Activated CD4-positive, CD25-positive, alpha-beta regulatory T cell treated with anti-CD3 and anti-CD28 coated beads, Interleukin-2, amount 50 U/mL, for 16 hours (primary cell): ENCODE data around the gene AHDC1.
A peak's percentile ranks its signal among the peaks of the same experiment; 100 is the strongest.

Source experiments
- DNase-seq: peaks from one replicate; pipeline ENCODE4 v3.0.0-alpha.2; 2020; ENCODE audit warnings: low read depth, low spot score

AHDC1 gene

DNA sequence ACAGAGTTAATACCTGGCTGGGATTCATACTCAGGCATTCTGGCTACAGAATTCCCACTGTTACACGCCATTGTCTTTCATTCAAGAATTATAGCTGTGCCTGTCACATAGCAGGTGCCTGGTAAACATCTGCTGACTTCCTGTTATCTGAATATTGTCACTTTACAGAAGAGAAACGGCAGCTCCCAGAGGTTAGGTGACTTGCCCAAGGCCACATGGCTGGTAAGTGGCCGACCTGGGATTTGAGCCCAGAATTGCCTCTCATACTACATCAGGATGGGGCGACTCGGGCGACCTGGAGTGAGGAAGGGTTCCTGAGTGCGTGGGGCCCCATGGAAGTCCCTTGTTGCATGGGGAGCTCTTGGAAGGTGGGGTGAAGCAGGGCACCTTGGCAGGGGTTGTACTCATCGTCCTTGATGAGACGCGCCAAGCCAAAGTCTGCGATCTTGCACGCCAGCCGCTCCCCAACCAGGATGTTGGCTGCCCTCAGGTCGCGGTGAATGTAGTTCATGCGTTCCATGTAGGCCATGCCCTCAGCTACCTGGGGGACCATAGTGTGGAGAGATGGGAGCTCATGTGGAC, 10.2 kb upstream of the AHDC1 start:
- no peak for DNase-seq

- DNase-seq = no peak
Observed at GRCh38 chr1:27612718-27613117, 8.8 kb upstream of the AHDC1 start.

DNA sequence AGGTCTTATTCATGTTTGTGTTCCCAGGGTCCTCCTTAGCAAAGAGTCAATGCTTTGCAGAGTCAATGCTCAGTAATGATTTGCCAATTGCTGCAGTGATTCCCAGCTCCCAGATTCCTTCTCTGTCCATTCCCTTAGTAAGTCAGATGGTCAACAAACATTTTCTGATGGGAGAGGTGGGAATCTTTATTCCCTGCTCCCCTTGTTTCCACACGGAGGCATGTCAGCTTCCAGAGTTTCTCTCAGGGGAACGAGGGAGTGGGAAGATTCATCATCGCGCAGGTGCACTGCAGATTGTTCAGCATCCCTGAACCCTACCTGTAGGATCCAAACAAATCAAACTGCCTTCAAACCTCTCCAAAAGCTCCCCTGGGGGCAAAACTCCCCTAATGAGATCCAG, 7.5 kb upstream of the AHDC1 start:
- no peak for DNase-seq

DNA sequence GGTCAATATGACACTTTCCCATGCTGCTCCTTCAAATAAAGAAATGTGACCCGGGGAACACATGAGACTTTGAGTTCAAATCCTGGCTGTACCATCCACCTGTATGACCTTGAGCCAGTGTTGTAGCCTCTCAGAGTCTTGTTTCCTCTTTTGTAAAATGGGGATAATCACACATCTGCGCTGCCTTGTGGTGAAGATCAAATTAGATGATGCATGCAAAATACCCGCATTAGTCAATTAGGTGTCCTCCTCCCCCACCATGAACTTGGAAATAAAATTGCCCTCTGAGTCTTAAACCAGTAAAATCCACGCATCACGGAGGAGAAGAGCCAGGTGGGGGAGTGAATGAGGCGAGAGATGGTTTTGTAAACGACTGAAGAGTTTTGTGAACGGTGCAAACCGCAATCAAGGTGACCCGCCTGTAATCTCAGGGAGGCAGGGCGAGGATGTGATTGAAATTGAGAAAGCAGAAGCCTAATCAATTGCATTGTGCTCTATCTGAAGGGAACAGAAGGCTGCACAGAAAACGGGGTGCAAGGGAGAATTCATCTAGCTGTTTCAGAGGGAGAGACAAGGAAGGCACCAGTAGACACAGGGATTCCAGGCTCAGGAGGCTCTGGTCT, 5.8 kb upstream of the AHDC1 start:
- DNase-seq = no peak

DNA sequence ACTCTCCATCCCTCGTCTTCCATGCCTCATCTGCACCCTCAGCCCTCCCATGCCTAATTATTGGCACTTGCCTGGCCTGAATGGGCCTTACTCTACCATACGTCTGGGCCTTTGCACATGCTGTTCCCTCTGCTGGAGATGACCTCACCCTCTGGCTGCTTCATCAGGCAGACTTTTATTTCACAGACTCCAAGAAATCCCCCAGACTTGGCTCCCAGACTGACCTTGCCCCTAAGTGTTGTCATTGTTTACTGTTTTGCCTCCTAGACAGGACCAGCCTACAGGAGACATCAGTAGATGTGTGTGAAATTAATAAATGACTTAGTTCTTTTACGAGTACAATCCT, 5.2 kb upstream of the AHDC1 start:
- DNase-seq = no peak

GRCh38 chr1:27607239-27607804, 3.4 kb upstream of the AHDC1 start:
- no peak for DNase-seq

DNA sequence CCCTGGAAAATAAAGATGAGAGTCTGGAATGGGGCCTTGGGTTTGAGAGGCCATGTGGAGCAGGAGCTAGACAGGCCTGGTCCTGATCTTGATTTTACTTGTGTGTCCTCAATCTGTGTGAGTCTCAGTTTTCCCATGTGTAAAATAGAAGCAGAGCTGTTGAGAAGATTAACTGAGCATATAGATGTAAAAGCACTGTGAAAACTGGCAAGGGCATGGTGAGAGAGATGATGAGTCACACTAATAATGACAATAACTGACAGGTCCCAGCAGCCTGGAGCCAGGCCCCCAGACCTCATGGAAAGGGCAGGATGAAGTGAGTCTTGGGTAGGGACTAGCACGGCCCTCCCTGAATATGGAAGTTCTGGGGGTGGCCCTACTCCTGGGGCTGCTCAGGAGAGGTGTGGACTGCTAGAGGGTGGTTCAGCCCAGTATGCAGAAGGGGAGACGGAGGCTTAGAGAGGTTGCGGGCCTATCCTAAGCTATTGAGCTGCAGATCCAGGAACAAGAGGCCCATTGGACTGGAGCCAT, 2.8 kb upstream of the AHDC1 start:
- no peak for DNase-seq

- peak; percentile 42 for DNase-seq
Observed at GRCh38 chr1:27605796-27606707, 2.1 kb upstream of the AHDC1 start.

DNA sequence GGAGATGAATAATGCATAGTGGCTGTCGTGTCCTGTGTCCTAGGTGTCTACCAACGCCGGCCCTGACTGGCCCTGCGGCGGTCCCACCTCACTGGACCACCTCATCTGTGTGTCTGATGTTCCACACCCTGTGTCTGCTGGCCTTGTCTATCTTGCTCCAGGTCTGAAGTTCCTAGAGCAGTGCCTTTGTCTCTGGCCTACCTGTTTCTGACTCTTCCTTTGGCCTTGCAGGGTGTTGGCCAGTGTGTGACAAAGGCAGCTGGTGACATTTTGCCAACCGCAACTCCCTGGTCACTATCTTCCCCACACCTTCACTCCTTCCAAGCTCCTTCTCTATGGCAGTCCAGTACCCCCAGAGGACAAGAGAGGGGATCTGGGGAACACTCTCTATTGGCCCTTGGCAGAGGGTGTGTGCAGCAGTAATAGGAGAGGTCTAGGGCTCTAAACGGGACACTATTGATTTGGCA, 1.4 kb upstream of the AHDC1 start:
- no peak for DNase-seq

DNA sequence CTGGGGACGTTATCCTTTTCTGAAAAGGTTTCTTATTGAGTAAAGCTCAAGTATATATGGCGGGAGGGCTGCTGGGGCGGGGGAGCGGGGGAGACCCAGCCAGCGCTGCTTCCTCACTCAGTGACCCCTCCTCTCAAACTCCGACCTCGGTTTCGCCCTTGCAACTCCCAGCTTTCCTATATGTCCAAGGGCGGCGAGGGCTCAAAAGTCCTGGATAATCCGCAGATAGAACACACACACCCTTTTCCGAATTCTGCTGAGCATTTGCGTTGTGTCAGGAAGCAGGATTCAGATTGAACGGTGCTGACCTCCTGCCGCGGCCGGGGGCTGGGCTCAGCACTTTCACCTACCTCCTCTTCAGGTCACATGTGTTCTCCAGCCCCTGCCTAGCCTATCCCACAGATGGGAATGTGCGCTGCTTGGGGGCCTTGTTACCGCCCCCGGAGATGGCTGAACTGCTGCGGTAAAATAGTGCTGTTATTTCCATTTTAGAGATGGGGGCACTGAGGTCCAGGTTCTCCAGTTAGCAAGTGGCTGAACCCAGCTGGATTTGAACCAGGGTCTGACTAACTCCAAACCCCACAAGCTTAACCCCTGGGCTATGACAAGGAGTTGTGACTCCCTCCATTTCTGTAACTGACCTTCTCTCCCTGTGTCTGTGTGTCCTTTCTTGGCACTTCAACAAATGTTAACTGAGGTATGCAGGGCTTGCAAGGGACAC, 795 bp upstream of the AHDC1 start:
- no peak for DNase-seq

- no peak for DNase-seq
Observed at GRCh38 chr1:27603309-27603680, 649 bp downstream of the AHDC1 start.

GRCh38 chr1:27602462-27603308, 1.3 kb downstream of the AHDC1 start:
- no peak for DNase-seq

DNA sequence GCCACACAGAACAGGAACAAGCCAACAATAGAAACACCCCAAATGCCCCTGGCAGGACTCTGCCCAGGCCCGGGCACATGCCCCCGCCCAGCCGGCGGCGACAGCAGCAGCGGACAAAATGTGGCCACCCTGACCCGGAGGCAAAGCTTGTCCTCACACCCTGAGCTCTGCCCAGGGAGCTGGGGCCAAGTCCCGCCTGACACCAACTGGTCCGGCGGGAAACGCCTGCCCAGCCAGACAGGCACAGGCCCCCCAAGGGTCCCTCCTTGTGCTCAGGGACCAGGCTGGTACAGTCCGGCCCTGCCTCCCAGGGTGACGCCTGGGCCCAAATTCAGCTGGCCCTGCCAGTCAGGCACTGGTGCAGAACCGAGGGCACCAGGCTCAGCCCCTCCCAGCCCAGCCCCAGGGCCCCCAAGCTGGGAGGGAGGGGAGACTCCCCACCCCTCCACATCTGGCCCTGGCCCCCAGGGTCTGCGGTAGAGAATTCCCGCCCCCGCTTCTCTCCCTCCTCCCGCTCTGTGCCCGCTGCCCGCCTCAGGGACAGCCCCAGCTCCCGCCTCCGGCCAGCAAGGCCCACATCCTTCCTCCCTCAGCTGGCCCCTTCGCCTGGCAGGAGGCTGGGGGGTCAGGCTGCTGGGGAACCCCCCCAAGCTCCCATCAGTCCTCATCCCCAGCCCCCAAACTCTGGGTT, 2.0 kb downstream of the AHDC1 start:
- no peak for DNase-seq

GRCh38 chr1:27601321-27601770, 2.6 kb downstream of the AHDC1 start:
- no peak for DNase-seq

- DNase-seq = no peak
Observed at GRCh38 chr1:27600498-27601175, 3.3 kb downstream of the AHDC1 start.

GRCh38 chr1:27599605-27600497, 4.1 kb downstream of the AHDC1 start:
- no peak for DNase-seq

DNA sequence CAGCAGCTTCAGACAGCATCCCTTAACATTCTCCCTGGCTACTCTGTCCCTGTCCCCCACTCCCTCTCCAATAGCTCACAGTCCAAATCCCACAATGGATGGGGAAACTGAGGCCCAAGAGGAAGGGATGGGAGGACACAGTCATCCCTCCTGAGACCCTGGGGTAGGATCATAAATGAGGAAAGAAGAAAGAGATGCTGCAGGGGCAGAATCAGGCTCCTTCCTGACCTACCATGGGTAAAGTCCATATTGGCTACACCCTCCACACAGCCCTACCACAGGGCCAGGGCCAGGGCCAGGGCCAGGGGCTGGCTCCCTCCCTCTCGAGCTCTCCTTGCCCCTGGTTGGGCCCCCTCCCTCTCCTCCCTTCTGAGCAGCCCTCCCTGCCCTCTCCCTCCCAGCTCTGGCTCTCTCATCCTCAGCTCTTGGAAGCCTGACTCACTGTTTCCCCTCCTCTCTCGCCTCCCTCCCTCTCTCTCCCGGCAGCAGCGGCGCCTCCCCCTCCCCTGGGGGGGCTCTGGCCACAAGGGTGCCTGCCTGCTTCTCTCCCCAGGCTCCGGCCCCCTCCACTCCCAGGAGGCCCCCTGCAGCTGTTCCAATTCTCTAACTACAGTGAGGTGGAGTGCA, 4.9 kb downstream of the AHDC1 start:
- no peak for DNase-seq

DNA sequence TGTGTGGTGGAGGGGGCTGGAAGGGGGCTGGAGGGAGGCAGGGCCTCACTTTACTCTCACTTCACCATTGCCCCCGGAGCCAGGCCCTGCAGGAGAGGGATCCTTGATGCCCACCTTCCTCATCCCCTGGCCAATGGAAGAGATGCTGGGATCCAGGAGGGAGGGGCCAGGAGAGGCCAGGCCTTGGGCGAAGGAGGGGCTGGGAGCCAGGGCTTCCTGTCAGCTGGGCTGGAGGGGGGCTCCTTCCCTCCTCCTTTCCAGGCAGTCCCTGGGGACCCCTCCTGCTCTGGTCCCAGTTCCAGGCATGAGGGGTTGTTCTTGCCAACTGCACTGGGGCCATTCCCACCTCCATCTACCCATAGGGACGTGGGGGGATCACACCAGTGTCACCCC, 5.7 kb downstream of the AHDC1 start:
- DNase-seq = no peak
